Testis (tissue), 2 donors: ENCODE data around the gene USP44.

ENCODE experiments used
- POLR2A ChIP-seq: fragments of 450-650 bp; IDR thresholded peaks from one replicate; pipeline ENCODE4 v1.6.1; 2017; ENCODE audit warnings: antibody characterized with exemption, mild to moderate bottlenecking, moderate library complexity
- TF ChIP-seq, protein P1 (sequence below), 3 experiments: fragments of 450-650 bp in 2 of 3; fragments of 200-600 bp in 1 of 3; sonication (generic) in 1 of 3; IDR thresholded peaks; one replicate each; pipeline ENCODE4 v1.5.1; 2016 to 2019; ENCODE audit warnings: antibody characterized with exemption in 3 of 3, mild to moderate bottlenecking in 2 of 3, moderate library complexity in 1 of 3

DNA sequence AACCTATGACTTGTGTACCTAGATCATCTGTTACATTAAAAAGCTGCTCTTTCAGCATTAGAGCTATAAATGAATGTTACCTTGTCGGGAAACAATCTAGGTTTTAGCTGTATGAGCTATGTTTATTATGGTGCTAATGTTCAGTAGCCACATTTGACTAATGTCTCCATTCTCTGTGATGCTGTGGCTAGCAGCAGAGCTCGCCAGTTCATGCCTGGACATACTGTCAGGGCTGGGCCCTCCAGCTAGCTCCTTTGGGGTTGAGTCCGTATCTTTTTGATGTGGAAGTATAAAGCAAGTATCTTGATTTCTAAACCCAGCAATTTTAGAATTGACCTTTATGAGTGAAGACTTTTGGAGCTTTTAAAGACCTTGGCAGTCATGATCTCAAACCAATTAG lies 36.1 kb downstream of the USP44 start:
- TF ChIP-seq, protein P1, sequence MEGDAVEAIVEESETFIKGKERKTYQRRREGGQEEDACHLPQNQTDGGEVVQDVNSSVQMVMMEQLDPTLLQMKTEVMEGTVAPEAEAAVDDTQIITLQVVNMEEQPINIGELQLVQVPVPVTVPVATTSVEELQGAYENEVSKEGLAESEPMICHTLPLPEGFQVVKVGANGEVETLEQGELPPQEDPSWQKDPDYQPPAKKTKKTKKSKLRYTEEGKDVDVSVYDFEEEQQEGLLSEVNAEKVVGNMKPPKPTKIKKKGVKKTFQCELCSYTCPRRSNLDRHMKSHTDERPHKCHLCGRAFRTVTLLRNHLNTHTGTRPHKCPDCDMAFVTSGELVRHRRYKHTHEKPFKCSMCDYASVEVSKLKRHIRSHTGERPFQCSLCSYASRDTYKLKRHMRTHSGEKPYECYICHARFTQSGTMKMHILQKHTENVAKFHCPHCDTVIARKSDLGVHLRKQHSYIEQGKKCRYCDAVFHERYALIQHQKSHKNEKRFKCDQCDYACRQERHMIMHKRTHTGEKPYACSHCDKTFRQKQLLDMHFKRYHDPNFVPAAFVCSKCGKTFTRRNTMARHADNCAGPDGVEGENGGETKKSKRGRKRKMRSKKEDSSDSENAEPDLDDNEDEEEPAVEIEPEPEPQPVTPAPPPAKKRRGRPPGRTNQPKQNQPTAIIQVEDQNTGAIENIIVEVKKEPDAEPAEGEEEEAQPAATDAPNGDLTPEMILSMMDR (IDR thresholded peaks at IDR 0.05): no peak
- TF ChIP-seq POLR2A: no peak
